ENCODE results near the gene ANO7. TPM values are rescaled to one million over a fixed set of nuclear protein-coding genes. Genes with fewer than 3 reads are reported as not detected.

The ANO7 gene
- total and polyA plus RNA-seq, 2 of the 13 experiments (the other 11 are each of a cell fraction or from before 2014, with no cell fraction given), result 4.1 to 4.9 TPM

DNA sequence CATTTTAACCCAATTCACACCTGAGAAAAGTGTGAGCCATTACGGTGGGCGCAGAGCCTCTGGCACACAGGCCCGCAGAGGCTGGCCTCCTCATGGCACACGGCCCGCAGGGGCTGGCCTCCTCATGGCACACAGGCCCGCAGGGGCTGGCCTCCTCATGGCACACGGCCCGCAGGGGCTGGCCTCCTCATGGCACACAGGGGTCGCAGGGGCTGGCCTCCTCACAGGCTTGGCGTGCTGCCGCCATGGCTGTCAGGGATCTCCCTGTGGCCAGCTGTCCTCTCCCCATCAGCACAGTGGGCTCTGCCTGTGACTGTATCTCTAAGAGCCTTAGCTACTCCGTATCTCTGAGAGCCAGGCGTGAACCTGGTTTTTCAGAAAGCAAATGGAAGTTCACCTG is 24.6 kb downstream of the ANO7 start:
- no peak overlapping the region for H2AFZ ChIP-seq (ENCODE audit: low read length)
- no peak overlapping the region for H3K4me3 ChIP-seq (replicated peaks in 1 of 3; ENCODE audit: insufficient read depth in 1 of 3, low read depth in 2 of 3, low read length in 3 of 3)
- WGBS (ENCODE audit: low lambda C conversion rate), result 60% methylated on average over 12 of the region's 13 CpGs
- POLR2A ChIA-PET, result no interaction called here
- peaks cover 39% of the 10 kb centered on the region for H3K4me1 ChIP-seq (ENCODE audit: insufficient read depth, low read length)
- intact Hi-C loops (cut with micrococcal nuclease; ENCODE audit: unreplicated experiment), result no loop called here
- no peaks in the 10 kb centered on the region for H4K20me1 ChIP-seq (ENCODE audit: insufficient read depth, low read length)
- ATAC-seq (no peak), FAIRE-seq (no peak), DNase-seq (ENCODE audit: low spot score) (no peak)
- no peaks in the 10 kb centered on the region for H3K79me2 ChIP-seq (ENCODE audit: insufficient read depth, low read length)
- CTCF ChIA-PET (ENCODE audit: low intra/inter-chr PET ratio, low total read pairs), result no interaction called here
- no peak overlapping the region for H3K4me2 ChIP-seq (ENCODE audit: low read depth, low read length)
- no peak overlapping the region for H3K9ac ChIP-seq (ENCODE audit: insufficient read depth, low read depth, low read length)
- H3K27ac ChIP-seq (ENCODE audit: extremely low read length, insufficient read depth, low read length), result no peak overlapping the region
- in situ Hi-C loops (cut with HindIII; ENCODE audit: extremely low pct_ligation_motif_present, low pct_unique_long_range_greater_than_20kb), result loop anchor here (25.0 kb wide), 1 partner anchor 651 kb away; the partner anchor contains the start of genes ANKMY1, DUSP28 and RNPEPL1
- no peaks in the 10 kb centered on the region for H3K36me3 ChIP-seq (replicated peaks in 1 of 2; ENCODE audit: control insufficient read depth in 1 of 2, insufficient read depth in 2 of 2, low read length in 2 of 2)
- H3K9me3 ChIP-seq (ENCODE audit: low read length), result no peaks in the 10 kb centered on the region
- H3K27me3 ChIP-seq (ENCODE audit: control insufficient read depth in 1 of 2, insufficient read depth in 2 of 2, low read length in 2 of 2), result peaks cover 25 to 54% of the 10 kb centered on the region in 2 experiments
- BruUV-seq (replicated peaks), result no TSS peak
- peak; percentile 59 for TF ChIP-seq AGO1 (IDR thresholded peaks at IDR 0.05; ENCODE audit: low read depth, low read length, poor library complexity, severe bottlenecking)
- no peak for TF ChIP-seq ELK4 (CRISPR knock-in tag; IDR thresholded peaks at IDR 0.05; ENCODE audit: borderline replicate concordance)
- TF ChIP-seq HNRNPUL1 (IDR thresholded peaks at IDR 0.05; ENCODE audit: low read depth, low read length), result no peak
- no peak for TF ChIP-seq ZNF530 (CRISPR knock-in tag; IDR thresholded peaks at IDR 0.05; ENCODE audit: low read depth)
- TF ChIP-seq, protein P1, sequence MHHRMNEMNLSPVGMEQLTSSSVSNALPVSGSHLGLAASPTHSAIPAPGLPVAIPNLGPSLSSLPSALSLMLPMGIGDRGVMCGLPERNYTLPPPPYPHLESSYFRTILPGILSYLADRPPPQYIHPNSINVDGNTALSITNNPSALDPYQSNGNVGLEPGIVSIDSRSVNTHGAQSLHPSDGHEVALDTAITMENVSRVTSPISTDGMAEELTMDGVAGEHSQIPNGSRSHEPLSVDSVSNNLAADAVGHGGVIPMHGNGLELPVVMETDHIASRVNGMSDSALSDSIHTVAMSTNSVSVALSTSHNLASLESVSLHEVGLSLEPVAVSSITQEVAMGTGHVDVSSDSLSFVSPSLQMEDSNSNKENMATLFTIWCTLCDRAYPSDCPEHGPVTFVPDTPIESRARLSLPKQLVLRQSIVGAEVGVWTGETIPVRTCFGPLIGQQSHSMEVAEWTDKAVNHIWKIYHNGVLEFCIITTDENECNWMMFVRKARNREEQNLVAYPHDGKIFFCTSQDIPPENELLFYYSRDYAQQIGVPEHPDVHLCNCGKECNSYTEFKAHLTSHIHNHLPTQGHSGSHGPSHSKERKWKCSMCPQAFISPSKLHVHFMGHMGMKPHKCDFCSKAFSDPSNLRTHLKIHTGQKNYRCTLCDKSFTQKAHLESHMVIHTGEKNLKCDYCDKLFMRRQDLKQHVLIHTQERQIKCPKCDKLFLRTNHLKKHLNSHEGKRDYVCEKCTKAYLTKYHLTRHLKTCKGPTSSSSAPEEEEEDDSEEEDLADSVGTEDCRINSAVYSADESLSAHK (CRISPR knock-in tag; IDR thresholded peaks at IDR 0.05; ENCODE audit: borderline replicate concordance), result no peak
- peak; percentile 32 for TF ChIP-seq AGO2 (optimal IDR thresholded peaks at IDR 0.05; ENCODE audit: low read depth, low read length)
- TF ChIP-seq ATF2 (CRISPR knock-in tag; IDR thresholded peaks at IDR 0.05), result no peak
- TF ChIP-seq ATF4 (CRISPR knock-in tag; IDR thresholded peaks at IDR 0.05), result no peak
- no peak for TF ChIP-seq ZNF879 (CRISPR knock-in tag; IDR thresholded peaks at IDR 0.05)
- no peak for TF ChIP-seq FOXA3 (CRISPR knock-in tag; IDR thresholded peaks at IDR 0.05)
- TF ChIP-seq ETS1 (CRISPR knock-in tag; IDR thresholded peaks at IDR 0.05), result no peak
- no peak for TF ChIP-seq HNF4A (CRISPR knock-in tag; IDR thresholded peaks at IDR 0.05)
- TF ChIP-seq, protein P2, sequence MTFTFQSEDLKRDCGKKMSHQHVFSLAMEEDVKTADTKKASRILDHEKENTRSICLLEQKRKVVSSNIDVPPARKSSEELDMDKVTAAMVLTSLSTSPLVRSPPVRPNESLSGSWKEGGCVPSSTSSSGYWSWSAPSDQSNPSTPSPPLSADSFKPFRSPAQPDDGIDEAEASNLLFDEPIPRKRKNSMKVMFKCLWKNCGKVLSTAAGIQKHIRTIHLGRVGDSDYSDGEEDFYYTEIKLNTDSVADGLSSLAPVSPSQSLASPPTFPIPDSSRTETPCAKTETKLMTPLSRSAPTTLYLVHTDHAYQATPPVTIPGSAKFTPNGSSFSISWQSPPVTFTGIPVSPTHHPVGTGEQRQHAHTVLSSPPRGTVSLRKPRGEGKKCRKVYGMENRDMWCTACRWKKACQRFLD (CRISPR knock-in tag; IDR thresholded peaks at IDR 0.05; ENCODE audit: borderline replicate concordance), result no peak
